NCI-H1092 (cell line): ENCODE data around the gene SIKE1.
"Not testable (repeated sequence)": the region's sequence is repeated elsewhere in the genome, so short reads cannot be mapped to it uniquely, and the experiment has no call there.

Experiments
- DNase-seq: peaks from one replicate; lab custom pipeline; 2025; lab: John Stamatoyannopoulos, UW

SIKE1 gene

GRCh38 chr1:114780344-114781226 lies at the start of gene SIKE1:
TSS of gene SIKE1 (minus strand) at chr1:114780685. CDS start at chr1:114780607, 78 bp downstream.
- peak; percentile 89 for DNase-seq

DNA sequence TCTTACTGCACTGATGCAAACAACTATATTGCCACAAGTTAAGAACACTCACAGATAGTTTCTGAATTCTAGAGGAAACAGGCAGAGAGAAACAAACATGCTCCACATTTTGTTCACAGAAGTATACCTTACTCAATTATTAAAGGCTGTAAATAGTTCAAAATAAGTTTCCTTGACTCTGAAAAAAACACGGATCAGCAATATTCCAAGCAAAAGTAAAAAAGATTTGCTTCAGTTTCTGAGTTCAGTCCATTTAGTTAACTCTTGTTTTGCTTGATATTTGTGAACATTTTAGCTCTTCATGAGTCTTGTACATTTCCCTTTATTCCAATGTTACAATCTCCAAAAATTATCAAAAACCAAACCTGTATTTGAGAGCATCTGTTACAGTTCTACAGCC lies 49.6 kb upstream of the SIKE1 start:
- not testable (repeated sequence) for DNase-seq

DNA sequence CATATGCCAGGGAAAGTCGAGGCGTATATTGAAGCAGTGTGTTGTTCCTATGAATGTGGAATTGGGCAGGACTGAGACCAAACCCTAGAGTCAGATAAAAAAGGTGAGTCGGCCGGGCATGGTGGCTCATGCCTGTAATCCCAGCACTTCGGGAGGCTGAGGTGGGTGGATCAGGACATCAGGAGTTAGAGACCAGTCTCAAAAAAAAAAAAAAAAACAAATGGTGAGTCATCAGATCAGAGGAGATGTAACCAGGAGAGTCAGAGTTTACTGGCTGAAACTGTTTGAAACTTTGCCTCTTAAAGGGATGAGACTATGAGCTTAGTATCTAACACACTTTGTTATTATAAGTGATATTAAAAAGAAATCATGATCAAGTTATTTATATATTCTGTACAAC lies 47.8 kb upstream of the SIKE1 start:
- DNase-seq, result no peak

- no peak for DNase-seq
These were observed 41.5 kb upstream of the SIKE1 start for GRCh38 chr1:114821978-114822377.

- DNase-seq, result no peak
These were observed 39.9 kb upstream of the SIKE1 start for GRCh38 chr1:114820392-114820791.

DNA sequence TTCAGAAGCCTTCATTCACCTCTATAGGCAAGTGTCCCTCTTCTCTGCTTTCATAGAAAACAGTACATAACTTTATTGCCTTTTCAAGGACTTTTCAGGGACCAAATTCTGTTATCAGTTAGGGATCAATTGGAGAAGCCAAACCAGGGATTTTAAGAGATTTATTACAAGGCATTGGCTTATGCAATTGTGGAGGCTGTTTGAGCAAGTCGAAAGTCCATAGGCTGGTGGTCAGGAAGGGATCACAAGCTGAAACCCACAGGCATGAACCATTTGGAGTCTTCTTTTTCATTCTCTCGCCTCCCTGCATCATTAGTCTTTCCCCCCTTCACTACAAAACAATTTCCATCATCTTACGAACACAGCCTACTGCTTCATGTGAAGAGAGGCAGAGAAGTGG lies 39.4 kb upstream of the SIKE1 start:
- DNase-seq, result no peak

DNA sequence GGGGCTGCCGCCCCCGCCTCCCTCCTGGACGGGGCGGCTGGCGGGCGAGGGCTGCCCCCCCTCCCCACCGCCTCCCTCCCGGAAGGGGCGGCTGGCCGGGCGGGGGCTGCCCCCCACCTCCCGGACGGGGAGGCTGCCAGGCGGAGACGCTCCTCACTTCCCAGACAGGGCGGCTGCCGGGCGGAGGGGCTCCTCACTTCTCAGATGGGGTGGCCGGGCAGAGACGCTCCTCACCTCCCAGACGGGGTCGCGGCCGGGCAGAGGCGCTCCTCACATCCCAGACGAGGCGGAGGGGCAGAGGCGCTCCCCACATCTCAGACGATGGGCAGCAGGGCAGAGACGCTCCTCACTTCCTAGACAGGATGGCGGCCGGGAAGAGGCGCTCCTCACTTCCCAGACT lies 24.0 kb upstream of the SIKE1 start:
- DNase-seq, result not testable (repeated sequence)

DNA sequence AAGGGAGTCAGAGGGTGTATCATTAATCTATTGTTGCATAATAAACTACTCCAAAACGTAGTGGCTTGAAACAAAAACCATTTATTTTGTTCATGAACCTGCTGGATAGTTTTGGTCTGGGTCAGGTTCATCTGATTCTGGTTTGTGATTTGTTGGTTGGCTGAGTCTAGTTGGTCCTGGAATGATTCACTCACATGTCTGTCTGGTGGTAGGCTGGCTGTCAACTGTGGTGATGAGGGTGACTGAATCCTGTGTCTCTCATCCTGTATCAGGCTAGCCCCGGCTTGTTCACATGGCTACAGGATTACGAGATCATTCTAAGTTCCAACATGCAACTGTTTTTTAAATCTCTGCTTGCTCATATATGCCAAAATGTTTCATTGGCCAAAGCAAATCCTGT lies 22.5 kb upstream of the SIKE1 start:
- DNase-seq, result no peak

DNA sequence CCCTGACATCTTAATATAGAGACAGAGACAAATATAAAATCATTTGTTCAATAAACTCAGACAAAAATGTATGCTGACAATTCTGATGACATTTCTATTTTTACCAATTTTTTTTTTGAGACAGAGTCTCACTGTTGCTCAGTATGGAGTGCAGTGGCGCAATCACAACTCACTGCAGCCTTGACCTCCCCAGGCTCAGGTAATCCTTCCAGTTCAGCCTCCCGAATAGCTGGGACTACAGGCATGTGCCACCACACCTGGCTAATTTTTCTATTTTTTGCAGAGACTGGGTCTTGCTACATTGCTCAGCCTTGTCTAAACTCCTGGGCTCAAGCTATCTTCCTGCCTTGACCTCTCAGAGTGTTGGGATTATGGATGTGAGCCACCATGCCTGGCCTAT lies 13.6 kb upstream of the SIKE1 start:
- no peak for DNase-seq

DNA sequence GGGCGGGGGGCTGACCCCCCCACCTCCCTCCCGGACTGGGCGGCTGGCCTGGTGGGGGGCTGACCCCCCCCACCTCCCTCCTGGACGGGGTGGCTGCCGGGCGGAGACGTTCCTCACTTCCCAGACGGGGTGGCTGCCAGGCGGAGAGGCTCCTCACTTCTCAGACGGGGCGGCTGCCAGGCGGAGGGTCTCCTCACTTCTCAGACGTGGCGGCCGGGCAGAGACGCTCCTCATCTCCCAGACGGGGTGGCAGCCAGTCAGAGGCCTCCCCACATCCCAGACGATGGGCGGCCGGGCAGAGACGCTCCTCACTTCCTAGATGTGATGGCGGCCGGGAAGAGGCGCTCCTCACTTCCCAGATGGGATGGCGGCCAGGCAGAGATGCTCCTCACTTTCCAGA lies 10.1 kb upstream of the SIKE1 start:
- DNase-seq, result not testable (repeated sequence)

GRCh38 chr1:114786440-114786839 lies 6.0 kb upstream of the SIKE1 start:
- not testable (repeated sequence) for DNase-seq

DNA sequence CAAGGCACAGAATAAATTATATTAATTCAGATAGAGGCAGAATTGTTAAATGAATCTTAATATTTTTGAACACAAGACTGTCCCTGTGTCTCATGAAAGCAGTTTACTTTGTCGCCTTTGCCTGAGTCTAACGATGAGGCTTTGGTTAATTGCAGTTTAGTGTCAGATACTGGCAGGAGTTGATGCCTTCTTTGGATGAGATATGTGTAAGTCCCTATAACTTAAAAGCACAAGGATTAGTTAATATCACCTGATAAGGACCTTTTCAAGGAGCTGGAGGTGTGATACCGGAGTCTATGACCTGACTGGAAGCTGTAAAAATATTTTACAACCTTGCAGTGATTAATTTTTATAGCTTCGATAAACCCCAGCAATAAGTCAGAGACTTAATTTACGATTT lies 2.0 kb upstream of the SIKE1 start:
- DNase-seq, result no peak

DNA sequence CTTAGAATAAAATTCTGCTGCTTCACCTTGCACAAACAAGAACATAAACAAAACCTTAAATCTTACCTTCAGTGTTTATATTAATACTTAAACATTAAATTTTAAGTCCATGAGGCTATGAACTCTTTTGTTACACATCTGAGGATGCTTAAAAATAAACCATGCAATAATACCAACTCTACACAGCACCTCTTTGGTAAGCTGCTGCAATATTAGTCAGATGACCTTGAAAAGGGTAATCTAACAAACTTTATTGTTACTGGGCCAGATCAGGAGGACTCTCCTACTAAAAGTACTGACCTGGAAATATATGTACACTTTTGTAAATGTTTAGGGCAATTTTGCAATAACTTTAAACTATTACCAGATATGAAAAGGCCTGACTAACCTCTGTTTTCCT lies 763 bp downstream of the SIKE1 start:
- no peak for DNase-seq

GRCh38 chr1:114776726-114777125 lies 3.8 kb downstream of the SIKE1 start:
- not testable (repeated sequence) for DNase-seq

DNA sequence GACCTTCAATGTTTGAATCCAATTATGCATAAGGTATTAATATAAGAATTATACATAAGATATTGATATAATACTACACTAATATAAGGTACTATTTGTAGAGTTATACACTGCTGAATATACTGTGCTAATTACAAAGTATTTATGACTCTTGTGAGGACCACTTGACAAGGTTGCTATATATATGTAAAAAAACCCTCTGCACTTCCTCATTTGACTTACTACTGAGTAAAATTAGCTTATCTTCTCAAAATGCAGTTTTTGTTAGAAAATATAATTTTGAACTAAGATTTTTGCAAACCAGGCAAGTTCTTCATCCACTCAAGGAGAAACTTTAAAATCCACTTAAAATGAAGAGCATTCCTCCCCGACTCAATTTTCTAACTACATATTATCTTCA lies 8.5 kb downstream of the SIKE1 start:
- no peak for DNase-seq

DNA sequence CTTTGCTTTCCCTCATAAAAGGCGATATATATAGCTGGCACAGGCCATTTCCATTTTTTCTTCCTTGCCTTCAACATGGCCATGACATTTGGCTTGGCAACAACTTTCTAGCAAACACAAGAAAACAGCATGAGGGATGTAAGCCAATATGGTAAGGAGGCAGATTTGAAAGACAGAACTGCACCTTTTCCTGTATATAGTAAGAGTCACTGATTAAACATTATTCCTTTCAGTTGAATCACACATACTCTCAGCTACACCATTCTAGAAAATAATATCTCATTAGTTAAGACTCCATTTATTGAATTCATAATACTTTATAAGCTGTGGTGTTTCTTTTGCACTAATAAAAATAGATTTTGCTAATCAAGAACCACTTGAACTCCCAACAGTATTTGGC lies 9.5 kb downstream of the SIKE1 start:
- DNase-seq, result no peak

DNA sequence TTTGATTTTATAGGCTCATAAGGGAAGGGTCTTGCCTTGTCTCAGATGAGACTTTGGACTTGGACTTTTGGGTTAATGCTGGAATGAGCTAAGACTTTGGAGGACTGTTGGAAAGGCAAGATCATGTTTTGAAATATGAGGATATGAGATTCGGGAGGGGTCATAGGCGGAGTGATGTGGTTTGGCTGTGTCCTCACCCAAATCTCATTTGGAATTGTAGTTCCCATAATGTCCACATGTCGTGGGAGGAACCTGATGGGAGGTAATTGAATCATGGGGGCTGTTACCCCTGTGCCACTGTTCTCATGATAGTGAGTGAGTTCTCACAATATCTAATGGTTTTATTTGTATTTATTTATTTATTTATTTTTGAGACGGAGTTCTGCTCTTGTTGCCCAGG lies 15.8 kb downstream of the SIKE1 start:
- DNase-seq, result no peak

DNA sequence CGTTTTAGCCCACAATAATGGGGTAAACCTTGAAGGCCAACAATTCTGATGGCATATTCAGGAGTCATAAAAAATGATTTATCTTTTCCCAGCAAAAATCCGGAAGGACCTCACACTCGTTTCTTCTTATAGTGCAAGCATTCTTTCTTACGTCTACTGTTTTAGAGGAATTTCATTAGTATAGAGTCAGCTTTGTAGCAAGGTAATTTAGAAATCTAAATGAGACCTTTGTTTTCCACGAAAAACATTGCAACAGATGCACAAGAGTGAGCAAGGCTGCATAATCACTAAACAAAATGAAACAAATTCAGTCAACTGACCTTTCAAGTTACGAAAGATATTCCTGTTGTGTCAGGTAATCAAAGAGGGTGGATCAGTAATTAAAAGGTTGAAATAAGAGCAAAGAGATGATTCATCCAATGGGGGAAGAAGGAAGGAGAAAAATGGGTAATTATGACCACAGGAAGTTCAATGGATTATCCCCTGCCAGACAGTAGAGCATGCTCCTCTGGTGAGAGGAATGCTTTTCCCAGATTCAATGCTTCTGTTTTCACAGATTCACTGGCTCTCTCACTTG lies 22.1 kb downstream of the SIKE1 start:
- no peak for DNase-seq

DNA sequence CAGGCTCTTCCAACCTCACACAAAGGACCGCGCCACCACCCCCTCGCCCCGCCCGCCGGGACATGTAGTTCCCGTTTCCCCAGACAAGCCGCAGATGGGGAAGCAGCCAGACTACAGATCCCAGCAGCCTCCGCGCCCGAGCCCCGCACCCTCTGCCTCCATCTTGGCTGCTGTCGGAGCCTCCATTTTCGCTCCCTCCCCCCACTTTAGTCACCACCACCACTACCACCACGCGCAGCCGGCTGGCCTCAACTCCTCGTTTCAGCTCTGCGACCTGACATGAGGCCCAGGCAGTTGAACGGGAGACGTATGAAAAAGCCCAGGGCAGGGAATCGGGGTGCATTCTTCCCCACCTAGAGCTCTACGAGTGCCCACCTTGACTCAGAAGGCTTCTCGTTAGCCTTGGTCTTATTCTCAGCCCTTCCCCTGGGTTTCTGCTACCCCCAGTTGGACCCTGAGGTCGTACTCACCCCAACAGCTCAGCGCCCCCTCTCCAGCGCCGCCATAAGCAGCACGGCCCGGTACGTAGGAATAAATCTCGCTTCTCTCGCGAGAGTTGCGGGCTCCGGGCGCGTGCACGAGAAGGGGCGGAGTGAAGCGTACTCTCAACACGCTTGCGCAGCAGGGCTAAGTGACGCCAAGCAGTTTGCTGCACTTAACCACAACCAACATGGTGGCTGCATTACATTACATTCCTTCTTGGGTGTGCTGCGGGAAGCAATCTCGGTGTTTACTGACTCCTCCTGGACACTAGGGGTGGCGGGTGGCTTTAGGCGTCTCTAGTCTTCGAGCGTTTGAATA lies 22.8 kb downstream of the SIKE1 start, which contains the start of gene CSDE1:
Gene CSDE1, minus strand, starts transcription at position 530 of the 801 bp plus-strand sequence. CDS start 18,094 bp downstream, outside the sequence.
- DNase-seq, result peak; percentile 98

GRCh38 chr1:114756949-114757454 lies 23.5 kb downstream of the SIKE1 start:
- DNase-seq, result no peak

DNA sequence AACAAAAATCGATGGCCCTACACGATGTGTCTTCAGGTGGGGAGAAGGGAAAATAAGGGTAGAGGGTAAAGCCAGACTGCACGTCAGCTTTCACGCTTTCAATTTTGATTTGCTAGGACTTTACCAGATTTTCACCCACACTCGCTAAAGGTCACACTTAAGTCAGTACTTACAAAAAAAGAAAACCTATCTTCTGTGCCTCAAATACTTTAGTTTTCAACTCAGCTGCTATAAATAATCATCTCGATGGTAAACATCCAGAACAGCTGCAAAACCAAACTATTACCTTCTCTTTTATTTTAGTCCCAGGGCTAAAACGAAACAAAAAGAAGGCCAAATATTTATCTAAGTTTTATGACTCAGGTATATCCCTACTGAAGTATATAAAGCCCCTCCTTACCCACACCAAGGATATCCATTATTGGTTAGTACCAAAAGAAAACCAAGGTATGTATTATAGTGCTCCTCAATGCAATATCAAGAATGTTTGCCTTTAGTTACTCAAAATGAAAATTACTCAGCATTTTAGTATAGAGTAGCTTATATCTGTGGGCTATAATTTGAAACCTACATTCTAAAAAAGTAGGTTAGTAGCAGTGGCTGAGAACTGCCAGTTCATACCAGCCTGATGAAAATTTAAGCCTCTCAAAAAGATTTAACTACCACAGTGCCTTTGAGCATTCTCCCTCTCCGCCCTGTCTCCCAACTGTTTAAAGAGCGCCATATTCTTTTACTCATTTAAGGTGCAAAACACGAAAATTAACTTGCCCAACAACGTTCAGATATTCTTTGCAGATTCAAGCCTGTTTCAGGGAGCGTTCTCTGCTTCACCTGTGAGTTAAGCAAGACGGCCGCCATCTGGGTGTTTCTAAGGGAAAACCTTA lies 24.2 kb downstream of the SIKE1 start:
- no peak for DNase-seq
